Lower lobe of right lung (tissue), 2 donors: ENCODE results near the gene CTNNA2. TPM values are rescaled to one million over a fixed set of nuclear protein-coding genes. Genes with fewer than 3 reads are reported as not detected.

Experiments
- ATAC-seq, 2 donors: fragments of 200-7000 bp; cut with Tn5 transposase; one replicate each; pipeline ENCODE4 v1.9.1; 2020 to 2022; ENCODE audit warnings: mild to moderate bottlenecking in 2 of 2, moderate library complexity in 2 of 2
- DNase-seq: peaks from one replicate; pipeline ENCODE4 v3.0.0-alpha.2; 2020
- H3K27ac ChIP-seq: fragments of 200-600 bp; one replicate; pipeline ENCODE4 v1.8.0; 2022
- H3K27me3 ChIP-seq: fragments of 200-600 bp; one replicate; pipeline ENCODE4 v1.8.0; 2022; ENCODE audit warnings: low read depth
- H3K36me3 ChIP-seq: fragments of 200-600 bp; one replicate; pipeline ENCODE4 v1.8.0; 2022; ENCODE audit warnings: mild to moderate bottlenecking
- H3K4me1 ChIP-seq: fragments of 200-600 bp; one replicate; pipeline ENCODE4 v1.8.0; 2022
- H3K4me3 ChIP-seq: fragments of 200-600 bp; one replicate; pipeline ENCODE4 v1.8.0; 2022; ENCODE audit warnings: mild to moderate bottlenecking
- H3K9me3 ChIP-seq: fragments of 200-600 bp; one replicate; pipeline ENCODE4 v1.8.0; 2022
- CTCF ChIP-seq: fragments of 200-600 bp; IDR thresholded peaks from one replicate; pipeline ENCODE4 v1.8.0; 2022; ENCODE audit warnings: antibody characterized with exemption, mild to moderate bottlenecking
- intact Hi-C: fragments of 100-400 bp; cut with DNase I; formaldehyde crosslinking; loops from one replicate; pipeline ENCODE4 v1.11.0; 2022
- total RNA-seq: library from RNA; stranded (reverse); fragmentation: NEBNext Ultra II Directional; extraction: Animal tissue kit (Norgen Biotek cat#: 25700); gene quantifications from one replicate; pipeline ENCODE4 v1.2.1, GENCODE V29; 2021
- donor health status: DM: no; HTN: yes; CAD: no; lungs with severe emphysema.

CTNNA2 gene
- total RNA-seq, 1 donor from 2014 or later = not detected

GRCh38 chr2:80258341-80258740 lies 745.5 kb downstream of the CTNNA2 start:
- ATAC-seq (no peak), DNase-seq (no peak)
- H3K36me3 ChIP-seq = no peaks in the 10 kb centered on the region
- no peaks in the 10 kb centered on the region for H3K27me3 ChIP-seq
- no peak overlapping the region for H3K4me3 ChIP-seq
- no peak for TF ChIP-seq CTCF
- intact Hi-C loops = no loop called here
- H3K4me1 ChIP-seq = no peaks in the 10 kb centered on the region
- no peaks in the 10 kb centered on the region for H3K9me3 ChIP-seq
- H3K27ac ChIP-seq = no peak overlapping the region

GRCh38 chr2:80258793-80259192 lies 745.9 kb downstream of the CTNNA2 start:
- TF ChIP-seq CTCF = no peak
- no peak for DNase-seq
- Histone ChIP-seq H3K36me3 (no peaks in the 10 kb centered on the region), H3K27me3 (no peaks in the 10 kb centered on the region), H3K4me3 (no peak overlapping the region), H3K9me3 (no peaks in the 10 kb centered on the region), H3K4me1 (no peaks in the 10 kb centered on the region), H3K27ac (no peak overlapping the region)
- ATAC-seq = no peak
- intact Hi-C loops = no loop called here

GRCh38 chr2:80259292-80259691 lies 746.4 kb downstream of the CTNNA2 start:
- ATAC-seq = no peak
- intact Hi-C loops = no loop called here

GRCh38 chr2:80266231-80266630 lies 753.4 kb downstream of the CTNNA2 start:
- Histone ChIP-seq H3K9me3 (no peaks in the 10 kb centered on the region), H3K4me3 (no peak overlapping the region), H3K36me3 (no peaks in the 10 kb centered on the region), H3K27ac (no peak overlapping the region), H3K27me3 (no peaks in the 10 kb centered on the region), H3K4me1 (no peaks in the 10 kb centered on the region)
- ATAC-seq = no peak
- no peak for DNase-seq
- no peak for TF ChIP-seq CTCF
- intact Hi-C loops = no loop called here

More at GRCh38 chr2:80259292-80259691, 746.4 kb downstream of the CTNNA2 start:
- no peak overlapping the region for H3K4me3 ChIP-seq
- H3K36me3 ChIP-seq = no peaks in the 10 kb centered on the region
- no peaks in the 10 kb centered on the region for H3K9me3 ChIP-seq
- no peak for TF ChIP-seq CTCF
- H3K27ac ChIP-seq = no peak overlapping the region
- H3K4me1 ChIP-seq = no peaks in the 10 kb centered on the region
- no peaks in the 10 kb centered on the region for H3K27me3 ChIP-seq
- no peak for DNase-seq

- no peaks in the 10 kb centered on the region for H3K4me1 ChIP-seq
- H3K36me3 ChIP-seq = no peaks in the 10 kb centered on the region
- no peaks in the 10 kb centered on the region for H3K27me3 ChIP-seq
- no peak for TF ChIP-seq CTCF
- DNase-seq (no peak), ATAC-seq (no peak)
- H3K27ac ChIP-seq = no peak overlapping the region
- no peak overlapping the region for H3K4me3 ChIP-seq
- intact Hi-C loops = no loop called here
- H3K9me3 ChIP-seq = no peaks in the 10 kb centered on the region
Measured at GRCh38 chr2:80269806-80270205, 757.0 kb downstream of the CTNNA2 start.

GRCh38 chr2:80280598-80280997 lies 767.7 kb downstream of the CTNNA2 start:
- no peak for TF ChIP-seq CTCF
- DNase-seq (no peak), ATAC-seq (no peak)
- Histone ChIP-seq H3K4me1 (no peaks in the 10 kb centered on the region), H3K4me3 (no peak overlapping the region), H3K36me3 (no peaks in the 10 kb centered on the region), H3K27ac (no peak overlapping the region), H3K9me3 (no peaks in the 10 kb centered on the region), H3K27me3 (no peaks in the 10 kb centered on the region)
- intact Hi-C loops = no loop called here
